ENCODE results near the gene SEMA3G.
A peak's percentile ranks its signal among the peaks of the same experiment; 100 is the strongest.

The SEMA3G gene

GRCh38 chr3:52454250-52454937 is 9.5 kb upstream of the SEMA3G start:
- Histone ChIP-seq H3K79me2 (ENCODE audit: control insufficient read depth, low read length) (peaks cover 32% of the 10 kb centered on the region), H3F3A (ENCODE audit: control insufficient read depth, insufficient read depth) (no peaks in the 10 kb centered on the region), H3K4me3 (ENCODE audit: low read length) (peak overlapping the region; percentile 91), H3K4me2 (ENCODE audit: low read length) (peak overlapping the region; percentile 90), H3K36me3 (ENCODE audit: control insufficient read depth, low read length) (peaks cover 31% of the 10 kb centered on the region), H3K4me1 (ENCODE audit: control insufficient read depth, low read length) (peaks cover 23% of the 10 kb centered on the region), H3K27ac (ENCODE audit: low read depth, low read length) (no peak overlapping the region), H3K9me3 (ENCODE audit: control insufficient read depth, insufficient read depth, low read length) (no peaks in the 10 kb centered on the region), H4K20me1 (ENCODE audit: control insufficient read depth, insufficient read depth, low read depth, low read length) (no peaks in the 10 kb centered on the region), H3K27me3 (ENCODE audit: control insufficient read depth, low read length) (no peaks in the 10 kb centered on the region), H3K9me2 (replicated peaks; ENCODE audit: control insufficient read depth, low read length) (no peaks in the 10 kb centered on the region)
- TF ChIP-seq CTCF (IDR thresholded peaks at IDR 0.05; ENCODE audit: low read depth, low read length, poor library complexity, severe bottlenecking) = no peak
- no peak for TF ChIP-seq EZH2phosphoT487 (IDR thresholded peaks at IDR 0.05; ENCODE audit: borderline replicate concordance, low read length)

- H3F3A ChIP-seq (ENCODE audit: control insufficient read depth, insufficient read depth) = no peaks in the 10 kb centered on the region
- no peaks in the 10 kb centered on the region for H3K9me3 ChIP-seq (ENCODE audit: control insufficient read depth, insufficient read depth, low read length)
- peaks cover 32% of the 10 kb centered on the region for H3K79me2 ChIP-seq (ENCODE audit: control insufficient read depth, low read length)
- TF ChIP-seq CTCF (IDR thresholded peaks at IDR 0.05; ENCODE audit: low read depth, low read length, poor library complexity, severe bottlenecking) (no peak), EZH2phosphoT487 (IDR thresholded peaks at IDR 0.05; ENCODE audit: borderline replicate concordance, low read length) (no peak)
- H3K4me2 ChIP-seq (ENCODE audit: low read length) = peak within 1 kb of the TSS; percentile 90
- peaks cover 23% of the 10 kb centered on the region for H3K4me1 ChIP-seq (ENCODE audit: control insufficient read depth, low read length)
- peak within 1 kb of the TSS; percentile 91 for H3K4me3 ChIP-seq (ENCODE audit: low read length)
- no peaks in the 10 kb centered on the region for H4K20me1 ChIP-seq (ENCODE audit: control insufficient read depth, insufficient read depth, low read depth, low read length)
- H3K27me3 ChIP-seq (ENCODE audit: control insufficient read depth, low read length) = no peaks in the 10 kb centered on the region
- H3K9me2 ChIP-seq (replicated peaks; ENCODE audit: control insufficient read depth, low read length) = no peaks in the 10 kb centered on the region
- peak within 1 kb of the TSS; percentile 4; the same call in 1 of the 2 replicates for H3K27ac ChIP-seq (ENCODE audit: low read depth, low read length)
- H3K36me3 ChIP-seq (ENCODE audit: control insufficient read depth, low read length) = peaks cover 24% of the 10 kb centered on the region
Measured at GRCh38 chr3:52453496-52454249, 8.8 kb upstream of the SEMA3G start, which contains the start of gene TNNC1. Gene TNNC1 (minus strand): TSS chr3:52454041. CDS start chr3:52454015, 26 bp downstream.

- peaks cover 29% of the 10 kb centered on the region for H3K79me2 ChIP-seq (ENCODE audit: control insufficient read depth, low read length)
- H3K27me3 ChIP-seq (ENCODE audit: control insufficient read depth, low read length) = no peaks in the 10 kb centered on the region
- no peak overlapping the region for H3K4me2 ChIP-seq (ENCODE audit: low read length)
- no peaks in the 10 kb centered on the region for H4K20me1 ChIP-seq (ENCODE audit: control insufficient read depth, insufficient read depth, low read depth, low read length)
- no peaks in the 10 kb centered on the region for H3F3A ChIP-seq (ENCODE audit: control insufficient read depth, insufficient read depth)
- peaks cover 23% of the 10 kb centered on the region for H3K4me1 ChIP-seq (ENCODE audit: control insufficient read depth, low read length)
- H3K27ac ChIP-seq (ENCODE audit: low read depth, low read length) = no peak overlapping the region
- H3K4me3 ChIP-seq (ENCODE audit: low read length) = no peak overlapping the region
- TF ChIP-seq CTCF (IDR thresholded peaks at IDR 0.05; ENCODE audit: low read depth, low read length, poor library complexity, severe bottlenecking) = no peak
- no peak for TF ChIP-seq EZH2phosphoT487 (IDR thresholded peaks at IDR 0.05; ENCODE audit: borderline replicate concordance, low read length)
- peaks cover 14% of the 10 kb centered on the region for H3K36me3 ChIP-seq (ENCODE audit: control insufficient read depth, low read length)
- H3K9me3 ChIP-seq (ENCODE audit: control insufficient read depth, insufficient read depth, low read length) = no peaks in the 10 kb centered on the region
- H3K9me2 ChIP-seq (replicated peaks; ENCODE audit: control insufficient read depth, low read length) = no peaks in the 10 kb centered on the region
Measured at GRCh38 chr3:52452570-52453221, 7.8 kb upstream of the SEMA3G start.
